Thymus (tissue), 11 donors: Measurements from ENCODE around the gene TMEM235. TPM values are rescaled to one million over a fixed set of nuclear protein-coding genes. Genes with fewer than 3 reads are reported as not detected.

ENCODE experiments used
- DNase-seq, 9 donors: peaks; one replicate each; pipeline ENCODE4 v3.0.0-alpha.2; 2013; ENCODE audit warnings: low spot score in 9 of 9, low read depth in 6 of 9, missing footprints in 1 of 9
- H3K27ac ChIP-seq, 2 donors: one replicate each; pipeline ENCODE4 v1.5.1; 2013; ENCODE audit warnings: control low read depth in 1 of 2, low read depth in 1 of 2, low read length in 1 of 2, mild to moderate bottlenecking in 1 of 2, moderate library complexity in 1 of 2
- H3K27me3 ChIP-seq, 2 donors: one replicate each; pipeline ENCODE4 v1.5.1; 2013; ENCODE audit warnings: low read length in 1 of 2; ENCODE audit not compliant: control insufficient read depth in 2 of 2, insufficient read depth in 1 of 2
- H3K36me3 ChIP-seq, 2 donors: one replicate each; pipeline ENCODE4 v1.5.1; 2013; ENCODE audit warnings: low read length in 1 of 2, mild to moderate bottlenecking in 1 of 2, moderate library complexity in 1 of 2; ENCODE audit not compliant: control insufficient read depth in 2 of 2, insufficient read depth in 2 of 2
- H3K4me1 ChIP-seq, 2 donors: one replicate each; pipeline ENCODE4 v1.5.1; 2013; ENCODE audit warnings: low read length in 2 of 2; ENCODE audit not compliant: control insufficient read depth in 2 of 2, insufficient read depth in 2 of 2
- H3K4me3 ChIP-seq, 2 donors: one replicate each; pipeline ENCODE4 v1.5.1; 2013; ENCODE audit warnings: low read length in 2 of 2, control low read depth in 1 of 2, mild to moderate bottlenecking in 1 of 2
- H3K9me3 ChIP-seq, 2 donors: one replicate each; pipeline ENCODE4 v1.5.1; 2013; ENCODE audit warnings: low read length in 1 of 2, mild to moderate bottlenecking in 1 of 2; ENCODE audit not compliant: control insufficient read depth in 2 of 2, insufficient read depth in 1 of 2
- WGBS: extraction: QIAGEN DNeasy Blood & Tissue Kit; methylation state at CpG from one replicate; pipeline ENCODE4 v1.1.7; 2013; 5-methylcytosine and 5-hydroxymethylcytosine counted together
- polyA plus RNA-seq: library from polyadenylated mRNA; stranded (reverse); fragments of 200-250 nt; gene quantifications from one replicate; pipeline ENCODE4 v1.2.3, GENCODE V29; 2013
- total RNA-seq: library from RNA; stranded (reverse); fragments of 120-200 nt; gene quantifications from one replicate; pipeline ENCODE4 v1.2.4, GENCODE V29; 2013
- donor health status: healthy.

The TMEM235 gene
- total and polyA plus RNA-seq, 2 donors, result 0.50 to 1.8 TPM

- H3K27ac ChIP-seq, result no peak overlapping the region
- H3K27me3 ChIP-seq, result no peaks in the 10 kb centered on the region
- no peak for DNase-seq
- H3K9me3 ChIP-seq, result peaks cover 0 to 5% of the 10 kb centered on the region in 2 donors
- H3K4me1 ChIP-seq, result no peaks in the 10 kb centered on the region
- H3K36me3 ChIP-seq, result peaks cover 10 to 11% of the 10 kb centered on the region in 2 donors
- WGBS, result 96% methylated on average over 9 of the region's 9 CpGs
- no peak overlapping the region for H3K4me3 ChIP-seq
Measured at GRCh38 chr17:78197147-78197832, 34.1 kb upstream of the TMEM235 start.

- no peak overlapping the region for H3K27ac ChIP-seq
- no peak overlapping the region for H3K4me3 ChIP-seq
- peaks cover 13 to 16% of the 10 kb centered on the region in 2 donors for H3K36me3 ChIP-seq
- WGBS, result 98% methylated on average over 6 of the region's 6 CpGs
- no peaks in the 10 kb centered on the region for H3K27me3 ChIP-seq
- H3K4me1 ChIP-seq, result no peaks in the 10 kb centered on the region
- H3K9me3 ChIP-seq, result peaks cover 0 to 5% of the 10 kb centered on the region in 2 donors
- DNase-seq, result no peak
Measured at GRCh38 chr17:78200451-78200850, 31.0 kb upstream of the TMEM235 start.

- H3K9me3 ChIP-seq, result peaks cover 1 to 5% of the 10 kb centered on the region in 2 donors
Measured at GRCh38 chr17:78202666-78203065, 28.8 kb upstream of the TMEM235 start.

GRCh38 chr17:78204387-78205123 is 26.9 kb upstream of the TMEM235 start:
- 98% methylated on average over 22 of the region's 22 CpGs for WGBS
- Histone ChIP-seq H3K4me3 (no peak overlapping the region), H3K9me3 (peaks cover 0 to 1% of the 10 kb centered on the region in 2 donors), H3K4me1 (no peaks in the 10 kb centered on the region), H3K27me3 (no peaks in the 10 kb centered on the region), H3K27ac (no peak overlapping the region), H3K36me3 (peaks cover 10 to 15% of the 10 kb centered on the region in 2 donors)
- no peak for DNase-seq

More at GRCh38 chr17:78202666-78203065, 28.8 kb upstream of the TMEM235 start:
- 97% methylated on average over 8 of the region's 8 CpGs for WGBS
- Histone ChIP-seq H3K4me3 (no peak overlapping the region), H3K27ac (no peak overlapping the region), H3K36me3 (peaks cover 15 to 16% of the 10 kb centered on the region in 2 donors), H3K4me1 (no peaks in the 10 kb centered on the region), H3K27me3 (no peaks in the 10 kb centered on the region)
- DNase-seq, result no peak

- Histone ChIP-seq H3K27ac (no peak overlapping the region), H3K27me3 (no peaks in the 10 kb centered on the region), H3K36me3 (peaks cover 9 to 15% of the 10 kb centered on the region in 2 donors), H3K9me3 (peaks cover 0 to 1% of the 10 kb centered on the region in 2 donors), H3K4me1 (no peaks in the 10 kb centered on the region), H3K4me3 (no peak overlapping the region)
- 98% methylated on average over 17 of the region's 17 CpGs for WGBS
- DNase-seq, result no peak
Measured at GRCh38 chr17:78205124-78205775, 26.2 kb upstream of the TMEM235 start.

- Histone ChIP-seq H3K4me3 (no peak overlapping the region), H3K27ac (no peak overlapping the region), H3K4me1 (no peaks in the 10 kb centered on the region), H3K36me3 (peaks cover 9 to 15% of the 10 kb centered on the region in 2 donors), H3K27me3 (no peaks in the 10 kb centered on the region), H3K9me3 (peaks cover 0 to 1% of the 10 kb centered on the region in 2 donors)
- 88% methylated on average over 7 of the region's 7 CpGs for WGBS
- no peak for DNase-seq
Measured at GRCh38 chr17:78206298-78206697, 25.1 kb upstream of the TMEM235 start.

- WGBS, result 95% methylated on average over 3 of the region's 3 CpGs
- no peaks in the 10 kb centered on the region for H3K4me1 ChIP-seq
- peaks cover 0 to 1% of the 10 kb centered on the region in 2 donors for H3K9me3 ChIP-seq
- no peaks in the 10 kb centered on the region for H3K27me3 ChIP-seq
- no peak overlapping the region for H3K4me3 ChIP-seq
- H3K27ac ChIP-seq, result no peak overlapping the region
- no peak for DNase-seq
- H3K36me3 ChIP-seq, result peaks cover 9 to 15% of the 10 kb centered on the region in 2 donors
Measured at GRCh38 chr17:78208486-78208885, 22.9 kb upstream of the TMEM235 start.

GRCh38 chr17:78210111-78210510 is 21.3 kb upstream of the TMEM235 start:
- no peak overlapping the region for H3K27ac ChIP-seq
- no peak overlapping the region for H3K4me3 ChIP-seq
- H3K9me3 ChIP-seq, result peaks cover 0 to 1% of the 10 kb centered on the region in 2 donors
- no peaks in the 10 kb centered on the region for H3K27me3 ChIP-seq
- peaks cover 3 to 9% of the 10 kb centered on the region in 2 donors for H3K36me3 ChIP-seq
- WGBS, result 94% methylated on average over 10 of the region's 10 CpGs
- H3K4me1 ChIP-seq, result peaks cover 10 to 13% of the 10 kb centered on the region in 2 donors
- DNase-seq, result no peak

GRCh38 chr17:78211032-78211431 is 20.4 kb upstream of the TMEM235 start:
- no peak for DNase-seq
- Histone ChIP-seq H3K27ac (no peak overlapping the region), H3K4me1 (peaks cover 16 to 19% of the 10 kb centered on the region in 2 donors), H3K4me3 (no peak overlapping the region), H3K27me3 (no peaks in the 10 kb centered on the region), H3K9me3 (peaks cover 0 to 1% of the 10 kb centered on the region in 2 donors), H3K36me3 (peaks cover 0 to 4% of the 10 kb centered on the region in 2 donors)
- WGBS, result 95% methylated on average over 11 of the region's 11 CpGs
